ENCODE results near the gene ZNF576.
A peak's percentile ranks its signal among the peaks of the same experiment; 100 is the strongest.
"Not testable (repeated sequence)": the region's sequence is repeated elsewhere in the genome, so short reads cannot be mapped to it uniquely, and the experiment has no call there.

ZNF576 gene, protein sequence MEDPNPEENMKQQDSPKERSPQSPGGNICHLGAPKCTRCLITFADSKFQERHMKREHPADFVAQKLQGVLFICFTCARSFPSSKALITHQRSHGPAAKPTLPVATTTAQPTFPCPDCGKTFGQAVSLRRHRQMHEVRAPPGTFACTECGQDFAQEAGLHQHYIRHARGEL

DNA sequence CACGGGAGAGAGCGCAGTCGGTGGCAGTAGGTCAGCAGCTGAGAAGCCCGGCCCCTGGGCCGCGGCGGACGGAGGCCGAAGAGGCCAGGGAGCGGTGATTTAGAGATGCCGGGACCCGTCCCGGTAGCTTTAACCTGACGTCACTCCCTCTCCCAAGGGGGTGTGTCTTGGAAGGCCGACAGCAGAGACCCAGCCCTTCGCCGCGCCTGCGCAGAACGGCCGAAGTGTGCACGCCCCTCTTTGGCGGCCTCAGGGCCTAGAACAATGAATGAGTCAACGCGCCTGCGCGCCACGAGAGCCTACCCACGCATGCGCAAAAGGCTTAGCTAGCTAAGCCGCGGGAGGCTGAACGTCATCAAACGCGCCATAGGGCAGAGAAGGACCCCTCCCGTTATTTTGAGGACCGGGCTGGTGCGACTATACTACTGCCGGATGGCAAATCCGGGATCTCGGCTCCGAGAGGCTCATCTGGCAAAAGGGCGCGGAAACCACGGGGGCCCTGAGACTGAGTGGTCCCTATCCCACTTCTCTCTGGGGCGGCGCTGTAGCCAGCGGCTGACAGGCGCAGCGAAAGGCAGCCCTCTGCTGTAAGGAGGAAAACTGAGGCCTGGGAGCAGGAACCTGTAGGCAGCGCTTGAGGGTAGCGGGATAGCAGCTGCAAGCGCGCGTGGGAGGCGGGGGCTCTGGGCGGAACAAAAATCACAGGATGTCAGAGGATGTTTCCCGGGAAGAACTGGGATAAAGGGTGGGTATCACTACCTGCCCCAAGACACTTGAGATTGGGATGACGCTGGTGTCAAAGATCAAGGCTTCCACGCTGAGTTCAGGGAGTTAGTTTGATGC is at the start of gene ZNF576, which contains the start of gene IRGQ:
ZNF576 (plus strand) TSS at position 597 of the 843 bp plus-strand sequence. CDS start 514 bp downstream, outside the sequence.
IRGQ (minus strand) TSS at position 136 of the 843 bp plus-strand sequence. CDS start 796 bp downstream, outside the sequence.
- TF ChIP-seq, protein P1, sequence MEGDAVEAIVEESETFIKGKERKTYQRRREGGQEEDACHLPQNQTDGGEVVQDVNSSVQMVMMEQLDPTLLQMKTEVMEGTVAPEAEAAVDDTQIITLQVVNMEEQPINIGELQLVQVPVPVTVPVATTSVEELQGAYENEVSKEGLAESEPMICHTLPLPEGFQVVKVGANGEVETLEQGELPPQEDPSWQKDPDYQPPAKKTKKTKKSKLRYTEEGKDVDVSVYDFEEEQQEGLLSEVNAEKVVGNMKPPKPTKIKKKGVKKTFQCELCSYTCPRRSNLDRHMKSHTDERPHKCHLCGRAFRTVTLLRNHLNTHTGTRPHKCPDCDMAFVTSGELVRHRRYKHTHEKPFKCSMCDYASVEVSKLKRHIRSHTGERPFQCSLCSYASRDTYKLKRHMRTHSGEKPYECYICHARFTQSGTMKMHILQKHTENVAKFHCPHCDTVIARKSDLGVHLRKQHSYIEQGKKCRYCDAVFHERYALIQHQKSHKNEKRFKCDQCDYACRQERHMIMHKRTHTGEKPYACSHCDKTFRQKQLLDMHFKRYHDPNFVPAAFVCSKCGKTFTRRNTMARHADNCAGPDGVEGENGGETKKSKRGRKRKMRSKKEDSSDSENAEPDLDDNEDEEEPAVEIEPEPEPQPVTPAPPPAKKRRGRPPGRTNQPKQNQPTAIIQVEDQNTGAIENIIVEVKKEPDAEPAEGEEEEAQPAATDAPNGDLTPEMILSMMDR (conservative IDR thresholded peaks at IDR 0.05; ENCODE audit: low read depth, low read length) = no peak
- Histone ChIP-seq H2AFZ (ENCODE audit: low read depth) (peak within 1 kb of the TSS; percentile 81), H3K4me2 (peak within 1 kb of the TSS; percentile 89), H3K9ac (peak within 1 kb of the TSS; percentile 95), H3K4me1 (ENCODE audit: low read depth, poor library complexity, severe bottlenecking) (peaks cover 14% of the 10 kb centered on the region), H3K79me2 (ENCODE audit: insufficient read depth, low read depth) (peaks cover 35% of the 10 kb centered on the region), H3K27me3 (ENCODE audit: insufficient read depth, low read depth) (no peaks in the 10 kb centered on the region), H3K4me3 (IDR thresholded peaks at IDR 0.05; ENCODE audit: insufficient read depth, low read depth, low read length) (peak within 1 kb of the TSS; percentile 56), H3K27ac (peak within 1 kb of the TSS; percentile 93), H3K36me3 (ENCODE audit: insufficient read depth) (no peaks in the 10 kb centered on the region), H4K20me1 (ENCODE audit: insufficient read depth) (no peaks in the 10 kb centered on the region)

DNA sequence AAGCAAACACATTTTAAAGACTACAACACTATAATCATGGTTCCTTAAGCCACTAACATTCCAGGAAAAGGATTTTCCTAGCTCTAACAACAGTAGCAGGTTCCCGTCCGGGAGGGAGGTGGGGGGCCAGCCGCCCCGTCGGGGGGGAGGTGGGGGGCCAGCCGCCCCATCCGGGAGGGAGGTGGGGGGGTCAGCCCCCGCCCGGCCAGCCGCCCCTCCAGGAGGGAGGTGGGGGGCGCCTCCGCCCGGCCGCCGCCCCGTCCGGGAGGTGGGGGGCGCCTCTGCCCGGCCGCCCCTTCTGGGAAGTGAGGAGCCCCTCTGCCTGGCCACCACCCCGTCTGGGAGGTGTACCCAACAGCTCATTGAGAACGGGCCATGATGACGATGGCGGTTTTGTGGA is 48.5 kb upstream of the ZNF576 start:
- not testable (repeated sequence) for H4K20me1 ChIP-seq (ENCODE audit: insufficient read depth); H3K9ac ChIP-seq; H3K4me1 ChIP-seq (ENCODE audit: low read depth, poor library complexity, severe bottlenecking); H3K27me3 ChIP-seq (ENCODE audit: insufficient read depth, low read depth); H3K79me2 ChIP-seq (ENCODE audit: insufficient read depth, low read depth); H3K4me2 ChIP-seq; H2AFZ ChIP-seq (ENCODE audit: low read depth); H3K27ac ChIP-seq; H3K4me3 ChIP-seq (IDR thresholded peaks at IDR 0.05; ENCODE audit: insufficient read depth, low read depth, low read length); H3K36me3 ChIP-seq (ENCODE audit: insufficient read depth)

DNA sequence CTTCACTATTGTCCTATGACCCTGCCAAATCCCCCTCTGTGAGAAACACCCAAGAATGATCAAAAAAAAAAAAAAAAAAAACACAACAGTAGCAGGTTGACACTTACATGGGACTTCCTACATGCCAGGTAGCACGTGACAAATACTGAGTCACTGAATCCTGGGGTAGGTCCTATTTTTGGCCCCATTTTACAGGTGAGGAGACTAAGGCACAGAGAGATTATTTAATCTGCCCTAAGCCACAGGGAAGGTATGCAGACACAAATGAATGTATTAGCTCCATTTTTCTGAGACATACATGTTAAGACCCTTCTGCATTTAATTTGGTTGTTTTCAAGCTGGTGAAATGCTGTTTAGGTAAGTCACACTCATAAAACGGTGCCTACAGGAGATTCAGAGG is 47.7 kb upstream of the ZNF576 start:
- H3K36me3 ChIP-seq (ENCODE audit: insufficient read depth) = no peaks in the 10 kb centered on the region; the same call in 1 of the 2 replicates
- H4K20me1 ChIP-seq (ENCODE audit: insufficient read depth) = no peaks in the 10 kb centered on the region
- H3K9ac ChIP-seq = no peak overlapping the region

DNA sequence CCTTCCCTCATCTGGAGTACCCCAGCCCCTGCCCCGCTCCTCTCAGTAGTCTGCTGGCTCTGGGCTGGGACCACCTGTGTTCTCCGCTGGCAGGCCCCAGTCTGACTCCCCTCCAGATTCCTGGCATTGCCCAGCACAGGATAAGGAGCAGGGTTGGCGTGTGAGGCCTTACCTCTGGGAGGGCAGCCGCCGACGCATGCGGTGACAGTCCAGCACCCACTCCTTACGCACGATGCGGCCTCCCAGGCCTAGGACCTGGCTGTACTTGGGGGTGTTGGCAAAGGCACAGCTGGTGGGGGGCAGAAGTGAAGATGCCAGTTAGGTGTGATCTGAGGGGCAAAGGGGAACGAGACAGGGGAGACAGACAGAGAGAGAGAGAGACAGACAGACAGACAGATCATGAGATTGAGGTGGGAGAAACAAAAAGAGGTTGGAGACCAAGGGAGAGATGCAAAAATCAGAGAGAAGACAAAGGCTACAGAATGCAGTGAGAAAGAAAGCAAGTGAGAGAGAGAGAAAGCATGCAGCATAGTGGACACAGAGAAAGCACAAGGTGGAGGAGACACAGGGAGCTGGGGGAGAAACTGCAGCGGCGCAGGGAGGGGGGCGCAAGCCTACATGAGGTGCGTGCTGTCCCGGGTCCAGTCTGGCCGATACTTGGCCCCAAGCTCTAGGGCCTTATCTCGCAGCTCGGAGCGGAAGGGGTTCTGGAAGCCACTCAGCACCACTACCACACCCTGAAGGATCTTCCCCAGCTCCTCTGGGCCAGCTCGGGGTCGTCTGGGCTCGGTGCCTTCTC is 44.8 kb upstream of the ZNF576 start:
- Histone ChIP-seq H3K36me3 (ENCODE audit: insufficient read depth) (no peaks in the 10 kb centered on the region; the same call in 1 of the 2 replicates), H4K20me1 (ENCODE audit: insufficient read depth) (no peaks in the 10 kb centered on the region), H3K79me2 (ENCODE audit: insufficient read depth, low read depth) (no peaks in the 10 kb centered on the region), H3K4me2 (no peak overlapping the region), H3K27me3 (ENCODE audit: insufficient read depth, low read depth) (no peaks in the 10 kb centered on the region), H3K4me1 (ENCODE audit: low read depth, poor library complexity, severe bottlenecking) (no peaks in the 10 kb centered on the region), H2AFZ (ENCODE audit: low read depth) (no peak overlapping the region), H3K27ac (no peak overlapping the region), H3K4me3 (IDR thresholded peaks at IDR 0.05; ENCODE audit: insufficient read depth, low read depth, low read length) (no peak overlapping the region), H3K9ac (no peak overlapping the region)
- TF ChIP-seq, protein P1 (conservative IDR thresholded peaks at IDR 0.05; ENCODE audit: low read depth, low read length) = no peak

More for the DNA sequence above, 47.7 kb upstream of the ZNF576 start:
- H3K4me2 ChIP-seq = no peak overlapping the region
- no peak overlapping the region for H3K4me3 ChIP-seq (IDR thresholded peaks at IDR 0.05; ENCODE audit: insufficient read depth, low read depth, low read length)
- H3K27me3 ChIP-seq (ENCODE audit: insufficient read depth, low read depth) = no peaks in the 10 kb centered on the region
- TF ChIP-seq, protein P1 (conservative IDR thresholded peaks at IDR 0.05; ENCODE audit: low read depth, low read length) = no peak
- no peaks in the 10 kb centered on the region for H3K79me2 ChIP-seq (ENCODE audit: insufficient read depth, low read depth)
- H3K27ac ChIP-seq = no peak overlapping the region
- H2AFZ ChIP-seq (ENCODE audit: low read depth) = no peak overlapping the region
- H3K4me1 ChIP-seq (ENCODE audit: low read depth, poor library complexity, severe bottlenecking) = no peaks in the 10 kb centered on the region
